ENCODE results near the gene SIRT6.
"Not testable (repeated sequence)": the region's sequence is repeated elsewhere in the genome, so short reads cannot be mapped to it uniquely, and the experiment has no call there.

Gene SIRT6

DNA sequence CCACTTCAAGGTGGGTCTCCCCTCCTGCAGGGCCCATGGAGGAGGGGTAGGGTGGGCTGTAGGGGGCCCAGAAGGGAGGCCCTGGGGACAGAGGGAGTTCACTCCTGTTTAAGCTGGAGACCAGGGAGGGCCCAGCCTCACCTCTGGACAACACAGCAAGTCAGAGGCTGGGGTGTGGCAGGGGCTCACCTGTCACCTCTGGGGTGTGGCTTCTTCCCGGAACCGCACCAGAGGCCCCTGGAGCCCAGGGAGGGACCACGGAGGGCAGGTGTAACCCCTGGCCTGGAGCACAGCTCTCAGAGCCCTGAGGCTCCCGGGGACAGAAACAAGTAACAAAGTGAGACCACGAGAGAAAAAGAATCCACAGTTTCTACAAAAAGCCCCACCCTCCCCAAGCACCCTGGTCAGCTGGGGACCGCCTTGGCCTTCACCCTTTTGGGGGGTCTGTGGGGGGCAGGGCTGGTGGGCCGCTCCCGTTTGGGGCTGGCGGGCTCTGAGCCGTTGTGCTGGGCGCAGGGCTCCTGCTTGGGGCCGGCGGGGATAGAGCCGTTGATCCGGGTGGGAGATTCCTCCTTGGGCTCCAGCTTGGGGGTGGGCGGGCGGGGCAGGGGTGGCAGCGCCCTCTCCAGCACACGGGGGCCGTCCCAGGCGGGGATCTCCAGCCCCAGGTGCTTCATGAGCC is 8.0 kb downstream of the SIRT6 start:
- DNase-seq: no peak

DNA sequence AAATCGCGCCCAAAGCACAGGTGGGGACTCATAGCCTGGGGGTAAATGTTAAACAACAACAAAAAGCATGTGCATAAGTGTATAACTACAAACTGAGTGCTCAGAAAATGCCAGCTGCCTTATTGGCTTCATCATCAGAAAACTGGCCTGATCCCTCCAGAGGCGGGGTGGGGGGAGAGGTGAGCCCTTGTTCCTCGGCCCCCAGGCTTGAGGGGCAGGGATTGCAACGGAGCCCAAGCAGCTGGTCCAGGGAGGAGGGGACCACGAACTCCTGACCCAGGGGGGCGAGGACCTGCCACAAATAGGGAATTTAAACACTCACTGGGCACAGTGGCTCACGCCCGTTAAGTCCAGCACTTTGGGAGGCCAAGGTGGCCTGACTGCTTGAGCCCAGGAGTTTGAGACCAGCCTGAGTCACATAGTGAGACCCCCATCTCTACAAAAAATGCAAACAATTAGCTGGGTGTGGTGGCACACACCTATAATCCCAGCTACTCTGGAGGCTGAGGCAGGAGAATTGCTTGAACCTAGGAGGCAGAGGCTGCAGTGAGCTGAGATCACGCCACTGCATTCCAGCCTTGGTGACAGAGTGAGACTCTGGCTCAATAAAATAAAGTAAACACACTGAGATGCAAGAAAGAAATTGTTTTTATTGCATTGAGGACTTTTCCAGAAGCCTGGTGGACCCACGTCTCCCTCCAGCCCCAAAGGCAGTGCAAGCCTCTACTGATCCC is 8.7 kb downstream of the SIRT6 start:
- DNase-seq: no peak

DNA sequence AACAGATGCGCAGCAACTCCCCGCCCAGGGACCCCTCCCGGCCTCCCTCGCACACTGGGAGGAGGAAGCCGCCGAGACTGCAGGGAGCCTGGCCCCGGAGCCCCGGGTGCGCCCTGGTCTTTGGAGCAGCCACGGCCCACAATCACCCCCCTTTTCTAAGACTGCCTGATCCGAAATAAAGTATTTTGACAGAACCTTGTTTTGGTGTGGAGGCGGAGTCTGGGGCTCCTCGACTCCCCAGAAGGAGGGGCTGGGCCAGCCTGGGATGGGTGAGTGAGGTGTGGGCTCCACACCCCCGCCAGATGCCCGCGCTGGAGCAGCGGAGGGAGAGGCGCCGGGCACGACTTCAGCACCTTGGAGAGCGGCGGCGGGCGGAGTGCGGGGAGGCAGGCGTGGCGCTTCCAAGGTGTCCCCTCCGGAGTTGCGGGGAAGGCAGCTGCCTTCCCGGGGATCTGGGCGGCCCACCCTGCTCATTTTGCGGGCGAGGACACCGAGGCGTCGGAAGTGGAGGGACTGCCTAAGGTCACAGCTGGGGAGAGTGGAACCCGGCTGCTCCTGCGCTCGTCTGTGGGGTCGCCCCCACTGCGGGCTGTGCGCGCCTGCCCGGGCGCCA is 9.4 kb downstream of the SIRT6 start:
- DNase-seq: peak; percentile 21

DNA sequence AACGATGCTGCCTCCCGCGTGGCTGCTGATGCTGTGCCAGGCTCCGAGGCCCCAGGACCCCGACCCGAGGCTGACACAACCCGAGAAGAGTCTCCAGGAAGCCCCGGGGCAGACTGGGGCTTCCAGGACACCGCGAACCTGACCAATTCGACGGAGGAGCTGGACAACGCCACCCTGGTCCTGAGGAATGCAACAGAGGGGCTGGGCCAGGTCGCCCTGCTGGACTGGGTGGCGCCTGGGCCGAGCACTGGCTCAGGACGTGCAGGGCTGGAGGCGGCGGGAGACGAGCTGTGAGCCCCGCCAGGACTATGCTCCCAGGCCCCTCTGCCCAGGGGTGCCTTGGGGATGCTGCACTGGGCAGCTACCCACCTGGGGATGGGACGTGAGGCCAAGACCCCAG is 10.7 kb downstream of the SIRT6 start:
- DNase-seq: no peak

DNA sequence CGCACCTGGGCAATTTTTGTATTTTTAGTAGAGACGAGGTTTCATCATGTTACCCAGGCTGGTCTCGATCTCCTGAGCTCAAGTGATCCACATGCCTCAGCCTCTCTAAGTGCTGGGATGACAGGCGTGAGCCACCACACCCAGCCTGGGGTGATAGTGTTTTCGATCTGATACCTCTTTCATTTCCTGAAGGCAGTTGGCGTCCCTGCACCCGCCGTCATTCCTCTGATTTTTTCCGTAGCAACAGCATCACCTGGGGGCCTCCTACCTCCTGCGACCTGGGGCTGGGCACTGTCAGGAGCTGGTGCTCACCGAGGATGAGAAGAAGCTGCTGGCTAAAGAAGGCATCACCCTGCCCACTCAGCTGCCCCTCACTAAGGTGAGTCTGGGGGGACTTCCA is 18.1 kb downstream of the SIRT6 start:
- DNase-seq: no peak

DNA sequence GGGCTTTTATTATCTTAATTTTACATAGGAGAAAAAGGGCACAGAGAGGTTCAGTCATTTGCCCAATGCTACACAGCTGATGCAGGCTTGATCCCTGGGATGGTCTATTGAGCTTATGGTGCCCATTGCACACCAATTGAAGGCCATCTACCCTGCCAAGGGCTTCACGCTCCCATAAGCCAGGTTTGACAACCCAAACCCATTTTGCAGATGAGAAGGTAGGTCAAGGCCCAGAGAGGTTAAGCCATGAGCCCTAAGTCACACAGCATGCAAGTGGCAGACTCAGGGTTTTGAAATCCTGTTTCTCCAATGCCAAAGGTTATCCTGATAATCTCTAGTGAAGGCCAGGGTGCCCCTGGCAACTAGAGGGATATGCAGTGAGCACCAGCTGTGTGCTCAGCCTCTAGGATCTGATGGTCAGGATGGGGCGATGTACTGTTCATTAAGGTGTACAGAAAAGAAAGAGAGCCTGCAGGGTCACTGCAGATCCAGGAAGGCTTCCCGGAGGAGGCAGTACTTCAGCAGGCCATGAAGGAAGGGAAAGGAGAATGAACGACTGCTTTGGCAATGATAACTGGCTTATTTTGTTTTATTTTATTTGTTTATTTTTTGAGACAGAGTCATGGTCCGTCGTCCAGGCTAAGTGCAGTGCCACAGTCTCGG is 20.8 kb downstream of the SIRT6 start:
- DNase-seq: no peak

DNA sequence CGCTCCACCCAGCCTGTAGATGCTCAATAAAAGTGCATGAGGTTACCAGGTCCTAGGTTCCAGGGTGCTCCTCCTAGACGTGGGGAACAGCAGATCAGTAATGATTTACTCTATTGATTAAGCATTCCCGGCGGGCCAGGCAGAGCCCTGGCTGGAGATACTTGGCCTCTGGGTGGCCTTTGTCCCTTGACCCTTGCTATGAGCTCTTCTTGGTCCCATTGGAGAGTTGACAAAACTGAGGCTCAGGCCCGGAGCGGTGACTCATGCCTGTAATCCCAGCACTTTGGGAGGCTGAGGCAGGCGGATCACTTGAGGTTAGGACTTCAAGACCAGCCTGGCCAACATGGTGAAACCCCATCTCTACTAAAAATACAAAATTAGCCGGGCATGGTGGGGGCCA is 24.4 kb downstream of the SIRT6 start:
- DNase-seq: not testable (repeated sequence)

GRCh38 chr19:4157164-4157563 is 25.2 kb downstream of the SIRT6 start:
- DNase-seq: no peak

DNA sequence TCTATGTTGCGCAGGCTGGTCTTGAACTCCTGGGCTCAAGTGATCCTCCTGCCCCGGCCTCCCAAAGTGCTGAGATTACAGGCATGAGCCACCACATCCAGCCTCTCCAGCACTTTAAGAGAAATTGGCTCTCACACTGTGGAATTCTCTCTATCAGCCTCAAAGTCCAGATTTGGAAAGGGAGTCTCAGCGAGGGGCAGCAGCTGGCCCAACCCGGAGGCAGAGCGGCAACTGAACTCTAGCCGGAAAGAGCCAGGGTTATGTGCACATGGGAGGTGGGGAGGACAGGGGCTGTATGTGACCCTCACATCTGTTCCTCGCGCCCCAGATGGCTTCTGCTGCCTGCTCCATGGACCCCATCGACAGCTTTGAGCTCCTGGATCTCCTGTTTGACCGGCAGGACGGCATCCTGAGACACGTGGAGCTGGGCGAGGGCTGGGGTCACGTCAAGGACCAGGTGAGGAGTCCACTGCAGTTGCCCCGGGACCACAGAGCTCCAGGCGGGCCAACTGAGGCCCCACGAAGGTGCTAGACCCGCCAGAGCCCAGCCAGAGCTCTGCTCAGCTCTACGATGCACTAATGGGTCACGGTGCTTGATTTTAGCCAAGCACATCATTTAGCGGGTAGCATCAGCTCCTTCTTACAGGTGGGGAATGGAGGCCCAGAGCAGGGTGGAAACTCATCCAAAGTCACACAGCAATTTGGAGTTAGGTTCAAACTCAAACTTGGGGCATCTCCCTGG is 27.6 kb downstream of the SIRT6 start:
- DNase-seq: no peak

DNA sequence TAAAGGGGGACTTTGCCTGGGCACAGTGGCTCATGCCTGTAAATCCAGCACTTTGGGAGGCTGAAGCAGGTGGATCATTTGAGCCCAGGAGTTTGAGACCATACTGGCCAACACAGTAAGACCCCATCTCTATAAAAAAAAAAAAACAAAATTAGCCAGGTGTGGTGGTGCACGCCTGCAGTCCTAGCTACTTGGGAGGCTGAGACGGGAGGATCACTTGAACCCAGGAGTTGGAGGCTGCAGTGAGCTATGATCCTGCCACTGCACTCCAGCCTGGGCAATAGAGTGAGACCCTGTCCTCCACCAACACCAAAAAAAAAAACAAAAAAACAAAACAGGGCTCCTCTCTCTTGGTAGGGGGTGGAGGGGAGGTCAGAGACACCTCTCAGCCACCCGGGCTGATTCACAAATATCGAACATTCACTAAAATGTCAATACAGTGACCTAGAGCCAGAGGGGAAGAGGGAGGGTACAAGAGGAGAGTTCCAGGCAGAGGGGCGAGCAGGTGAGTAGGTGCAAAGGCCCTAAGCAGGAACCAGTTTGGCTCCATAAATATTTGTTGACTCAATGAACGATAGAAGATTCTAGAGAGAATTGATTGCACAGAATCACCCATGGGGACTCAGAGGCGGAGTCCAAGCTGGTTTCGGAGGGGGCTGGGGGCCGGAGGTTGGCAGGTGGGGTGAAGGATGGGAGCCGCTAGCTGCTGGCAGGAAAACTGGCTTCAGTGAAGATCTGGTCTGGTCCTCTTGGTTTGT is 29.9 kb downstream of the SIRT6 start:
- no peak for DNase-seq

DNA sequence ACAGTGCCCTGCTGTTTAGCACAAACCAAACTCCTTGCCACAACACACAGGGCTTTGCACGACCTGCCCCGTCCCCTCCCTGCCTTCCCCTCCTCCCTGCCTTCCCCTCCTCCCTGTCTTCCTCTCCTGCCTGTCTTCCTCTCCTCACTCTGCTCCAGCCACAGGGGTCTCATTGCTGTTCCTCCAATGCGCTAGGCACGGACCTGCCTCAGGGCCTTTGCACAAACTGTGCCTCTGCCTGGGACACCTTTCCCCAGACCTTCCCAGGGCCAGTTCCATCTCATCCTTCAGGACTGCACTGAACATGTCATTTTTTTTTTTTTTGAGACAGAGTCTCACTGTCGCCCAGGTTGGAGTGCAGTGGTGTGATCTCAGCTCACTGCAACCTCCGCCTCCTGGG is 30.7 kb downstream of the SIRT6 start:
- no peak for DNase-seq

DNA sequence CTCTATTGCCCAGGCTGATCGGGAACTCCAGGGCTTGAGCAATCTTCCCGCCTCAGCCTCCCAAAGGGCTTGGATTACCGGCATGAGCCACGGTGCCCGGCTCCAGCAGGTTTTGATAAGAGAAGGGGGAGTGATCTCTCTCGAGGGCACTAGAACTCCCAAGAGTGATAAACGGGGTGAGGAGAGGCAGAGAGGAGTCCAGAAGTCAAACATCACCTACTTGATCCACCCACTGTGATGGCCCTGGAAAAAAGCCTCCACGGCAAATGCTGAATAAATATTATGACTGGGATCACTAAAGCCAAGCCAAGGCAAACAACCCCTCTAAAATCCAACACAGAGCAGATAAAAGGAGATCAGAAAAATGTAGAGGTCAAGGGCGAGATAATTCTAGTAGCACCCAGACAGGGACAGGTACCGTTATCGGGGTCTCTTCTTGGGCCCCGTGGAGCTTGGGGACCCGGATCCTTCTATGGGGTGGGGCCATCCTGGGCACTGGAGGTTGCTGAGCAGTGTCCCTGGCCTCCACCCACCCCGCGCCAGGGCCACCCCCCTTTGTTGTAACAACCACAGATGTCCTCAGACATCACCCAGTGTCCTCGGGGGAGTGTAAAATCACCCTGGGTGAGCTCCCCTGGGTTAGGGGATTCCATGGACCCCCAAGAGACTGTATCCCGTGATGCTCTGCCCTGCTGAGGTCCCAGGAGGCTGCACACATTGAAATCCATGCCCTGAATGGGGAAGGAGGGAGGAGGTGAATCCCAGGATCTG is 32.7 kb downstream of the SIRT6 start:
- DNase-seq: no peak

DNA sequence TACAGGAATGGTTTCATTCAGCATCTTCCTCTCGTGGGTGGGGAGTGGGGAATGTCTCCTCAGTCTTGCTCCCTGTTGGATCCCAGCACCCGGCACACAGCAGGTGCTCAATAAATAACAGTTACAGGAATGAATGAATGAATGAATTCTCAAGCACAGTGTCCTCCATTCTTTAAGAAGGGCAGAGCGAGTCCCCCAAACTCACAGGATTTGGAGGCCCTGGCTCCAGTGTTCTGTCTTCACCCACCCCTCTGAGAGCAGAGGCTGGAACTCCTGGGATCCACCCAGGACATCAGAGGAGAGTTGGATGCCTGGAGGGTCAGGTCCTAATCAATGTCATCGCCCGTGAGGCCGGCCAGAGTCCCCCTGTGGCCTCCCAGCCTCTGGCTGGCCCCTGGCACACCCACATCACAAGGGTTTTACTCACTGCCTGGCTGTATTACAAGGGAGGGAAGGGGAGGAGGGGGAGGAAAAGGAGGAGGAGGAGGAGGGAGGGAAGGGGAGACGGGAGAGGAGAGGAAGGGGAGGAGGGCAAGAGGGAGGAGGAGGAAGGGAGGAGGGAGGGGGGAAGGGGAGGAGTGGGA is 37.6 kb downstream of the SIRT6 start:
- peak; percentile 43 for DNase-seq

GRCh38 chr19:4142916-4143315 is 39.4 kb downstream of the SIRT6 start:
- not testable (repeated sequence) for DNase-seq

GRCh38 chr19:4140237-4140711 is 42.1 kb downstream of the SIRT6 start:
- peak; percentile 58 for DNase-seq

GRCh38 chr19:4139614-4140236 is 42.6 kb downstream of the SIRT6 start:
- DNase-seq: peak; percentile 37

DNA sequence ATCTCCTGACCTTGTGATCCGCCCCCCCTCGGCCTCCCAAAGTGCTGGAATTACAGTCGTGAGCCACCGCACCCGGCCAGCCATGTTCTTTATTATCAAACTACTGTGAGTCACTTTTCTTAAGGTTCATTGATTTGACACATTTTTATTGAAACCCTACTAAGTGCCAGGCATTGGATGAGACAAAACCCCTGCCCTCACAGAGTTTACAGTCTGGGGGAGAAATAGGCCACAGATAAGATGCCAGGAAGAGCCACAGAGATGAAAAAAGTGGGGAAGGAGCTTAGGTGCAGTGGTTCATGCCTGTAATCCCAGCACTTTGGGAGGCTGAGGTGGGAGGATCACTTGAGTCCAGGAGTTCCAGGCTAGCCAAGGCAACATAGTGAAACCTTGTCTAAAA is 43.9 kb downstream of the SIRT6 start:
- no peak for DNase-seq

GRCh38 chr19:4136680-4137088 is 45.7 kb downstream of the SIRT6 start:
- no peak for DNase-seq

- not testable (repeated sequence) for DNase-seq
Observed at GRCh38 chr19:4135386-4135785, 47.0 kb downstream of the SIRT6 start.

GRCh38 chr19:4134351-4134750 is 48.0 kb downstream of the SIRT6 start:
- no peak for DNase-seq
